ENCODE results near the gene ITIH3.

DNA sequence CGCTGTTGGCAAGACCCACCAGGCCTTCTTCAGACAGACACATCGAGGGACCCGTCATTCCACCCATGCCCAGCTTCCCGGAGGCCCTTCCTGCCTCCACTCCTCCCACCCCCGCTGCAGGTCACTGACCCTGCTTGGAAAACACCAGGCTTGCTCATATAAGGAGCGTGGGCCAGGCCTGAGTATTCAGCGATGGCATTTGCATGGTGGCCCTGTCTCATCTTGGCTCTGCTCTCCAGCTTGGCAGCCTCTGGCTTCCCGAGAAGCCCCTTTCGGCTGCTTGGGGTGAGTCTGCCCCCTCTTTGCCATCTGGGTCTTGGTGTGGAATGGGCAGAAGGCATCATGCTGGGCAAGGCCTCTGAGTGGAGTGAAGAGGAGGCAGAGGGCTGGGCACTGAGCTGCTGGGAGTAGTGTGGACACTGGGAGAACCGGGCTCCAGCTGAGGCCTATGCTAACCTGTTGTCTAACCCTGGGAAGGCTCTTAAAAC, at the start of gene ITIH3:
- TF ChIP-seq POLR2A (IDR thresholded peaks at IDR 0.05; ENCODE audit: low read depth, low read length) (no peak), CTCF (conservative IDR thresholded peaks at IDR 0.05; ENCODE audit: low read depth, low read length) (no peak), FOS (IDR thresholded peaks at IDR 0.05; ENCODE audit: low read depth, low read length) (no peak)

Measured in IMR-90 (cell line).